ENCODE measurements around the gene KNOP1.

GRCh38 chr16:19659554-19659953 lies 58.5 kb downstream of the KNOP1 start:
- no peak for TF ChIP-seq CTCF (conservative IDR thresholded peaks at IDR 0.05; ENCODE audit: low read length)
- no peak for TF ChIP-seq EZH2phosphoT487 (IDR thresholded peaks at IDR 0.05; ENCODE audit: borderline replicate concordance)
